ENCODE results near the gene MAN2B1. TPM values are rescaled to one million over a fixed set of nuclear protein-coding genes. Genes with fewer than 3 reads are reported as not detected.
"Not testable (repeated sequence)": the region's sequence is repeated elsewhere in the genome, so short reads cannot be mapped to it uniquely, and the experiment has no call there.

The MAN2B1 gene
- total RNA-seq, 3 donors from 2014 or later (not counting 1 experiment from before 2014, with no cell fraction given): 107 to 118 (median 112) TPM

GRCh38 chr19:12626958-12627357 is 39.6 kb downstream of the MAN2B1 start:
- no peak for TF ChIP-seq CTCF (IDR thresholded peaks at IDR 0.05)
- no peak overlapping the region for H3K27ac ChIP-seq (ENCODE audit: low read length)
- WGBS (ENCODE audit: insufficient coverage): 76% methylated on average over 8 of the region's 8 CpGs
- H3K9me3 ChIP-seq (ENCODE audit: control insufficient read depth, insufficient read depth, low read length): peaks cover 10% of the 10 kb centered on the region
- DNase-seq (no peak), ATAC-seq (no peak)
- H3K36me3 Mint-ChIP-seq: peaks cover 16% of the 10 kb centered on the region
- H3K4me1 ChIP-seq (ENCODE audit: control insufficient read depth, insufficient read depth, low read length): no peaks in the 10 kb centered on the region
- H3K4me1 Mint-ChIP-seq: peaks cover 0 to 11% of the 10 kb centered on the region in 2 donors
- intact Hi-C loops (cut with micrococcal nuclease): no loop called here
- peaks cover 0 to 9% of the 10 kb centered on the region in 2 donors for H3K9me3 Mint-ChIP-seq
- peaks cover 43% of the 10 kb centered on the region for H3K36me3 ChIP-seq (ENCODE audit: control insufficient read depth, insufficient read depth, low read length)
- no peaks in the 10 kb centered on the region for H3K27me3 Mint-ChIP-seq (ENCODE audit: low read depth in 2 of 2)
- no peaks in the 10 kb centered on the region for H3K27me3 ChIP-seq (ENCODE audit: control insufficient read depth, insufficient read depth, low read length)
- no peak overlapping the region for H3K27ac Mint-ChIP-seq
- no peak overlapping the region for H3K4me3 Mint-ChIP-seq
- H3K4me3 ChIP-seq (ENCODE audit: low read length): no peak overlapping the region

- H3K27me3 ChIP-seq (ENCODE audit: control insufficient read depth, insufficient read depth, low read length): no peaks in the 10 kb centered on the region
- no peak for TF ChIP-seq CTCF (IDR thresholded peaks at IDR 0.05)
- peaks cover 8% of the 10 kb centered on the region for H3K36me3 Mint-ChIP-seq
- H3K4me1 Mint-ChIP-seq: peaks cover 5 to 10% of the 10 kb centered on the region in 2 donors
- H3K4me3 ChIP-seq (ENCODE audit: low read length): no peak overlapping the region
- H3K27me3 Mint-ChIP-seq (ENCODE audit: low read depth in 2 of 2): no peaks in the 10 kb centered on the region
- ATAC-seq (no peak), DNase-seq (no peak)
- peaks cover 34% of the 10 kb centered on the region for H3K36me3 ChIP-seq (ENCODE audit: control insufficient read depth, insufficient read depth, low read length)
- peak overlapping the region in 1 of 2 donors; percentile 24 for H3K27ac Mint-ChIP-seq
- H3K27ac ChIP-seq (ENCODE audit: low read length): no peak overlapping the region
- H3K9me3 Mint-ChIP-seq: peaks cover 0 to 3% of the 10 kb centered on the region in 2 donors
- 97% methylated on average over 3 of the region's 4 CpGs for WGBS (ENCODE audit: insufficient coverage)
- H3K4me1 ChIP-seq (ENCODE audit: control insufficient read depth, insufficient read depth, low read length): no peaks in the 10 kb centered on the region
- intact Hi-C loops (cut with micrococcal nuclease): no loop called here
- H3K9me3 ChIP-seq (ENCODE audit: control insufficient read depth, insufficient read depth, low read length): peaks cover 10% of the 10 kb centered on the region
- H3K4me3 Mint-ChIP-seq: no peak overlapping the region
Measured at GRCh38 chr19:12623361-12624031, 43.0 kb downstream of the MAN2B1 start.

GRCh38 chr19:12621253-12622024 is 45.1 kb downstream of the MAN2B1 start:
- DNase-seq; H3K27ac Mint-ChIP-seq; H3K36me3 Mint-ChIP-seq; H3K4me3 Mint-ChIP-seq; ATAC-seq; H3K4me3 ChIP-seq (ENCODE audit: low read length); H3K9me3 ChIP-seq (ENCODE audit: control insufficient read depth, insufficient read depth, low read length); H3K27ac ChIP-seq (ENCODE audit: low read length); H3K4me1 ChIP-seq (ENCODE audit: control insufficient read depth, insufficient read depth, low read length); H3K27me3 ChIP-seq (ENCODE audit: control insufficient read depth, insufficient read depth, low read length); H3K9me3 Mint-ChIP-seq; H3K27me3 Mint-ChIP-seq (ENCODE audit: low read depth in 2 of 2); intact Hi-C loops (cut with micrococcal nuclease): not testable (repeated sequence)
- peaks cover 5 to 15% of the 10 kb centered on the region in 2 donors for H3K4me1 Mint-ChIP-seq
- H3K36me3 ChIP-seq (ENCODE audit: control insufficient read depth, insufficient read depth, low read length): peaks cover 20% of the 10 kb centered on the region
- 94% methylated on average over 8 of the region's 26 CpGs for WGBS (ENCODE audit: insufficient coverage)

GRCh38 chr19:12617646-12618045 is 48.9 kb downstream of the MAN2B1 start:
- Histone ChIP-seq H3K36me3 (ENCODE audit: control insufficient read depth, insufficient read depth, low read length) (peaks cover 8% of the 10 kb centered on the region), H3K27me3 (ENCODE audit: control insufficient read depth, insufficient read depth, low read length) (no peaks in the 10 kb centered on the region), H3K4me3 (ENCODE audit: low read length) (no peak overlapping the region), H3K4me1 (ENCODE audit: control insufficient read depth, insufficient read depth, low read length) (peaks cover 27% of the 10 kb centered on the region), H3K27ac (ENCODE audit: low read length) (no peak overlapping the region), H3K9me3 (ENCODE audit: control insufficient read depth, insufficient read depth, low read length) (no peaks in the 10 kb centered on the region)
- H3K27ac Mint-ChIP-seq: peak overlapping the region in 1 of 2 donors; percentile 16
- no peaks in the 10 kb centered on the region for H3K9me3 Mint-ChIP-seq
- no peaks in the 10 kb centered on the region for H3K27me3 Mint-ChIP-seq (ENCODE audit: low read depth in 2 of 2)
- 90% methylated on average over 4 of the region's 4 CpGs for WGBS (ENCODE audit: insufficient coverage)
- ATAC-seq (no peak), DNase-seq (no peak)
- no peaks in the 10 kb centered on the region for H3K36me3 Mint-ChIP-seq
- no peak for TF ChIP-seq CTCF (IDR thresholded peaks at IDR 0.05)
- peaks cover 22 to 35% of the 10 kb centered on the region in 2 donors for H3K4me1 Mint-ChIP-seq
- intact Hi-C loops (cut with micrococcal nuclease): no loop called here
- no peak overlapping the region for H3K4me3 Mint-ChIP-seq
